Measurements from ENCODE around the gene EEF1A1.
"Not testable (repeated sequence)": the region's sequence is repeated elsewhere in the genome, so short reads cannot be mapped to it uniquely, and the experiment has no call there.

EEF1A1 gene

GRCh38 chr6:73520688-73521350 lies at the start of gene EEF1A1:
Gene EEF1A1, minus strand, starts transcription at chr6:73521032. Its CDS starts 1,006 bp downstream, at chr6:73520026.
- peak within 1 kb of the TSS; percentile 97 for H3K4me3 ChIP-seq (ENCODE audit: low read depth, low read length)

GRCh38 chr6:73569121-73569520 lies 48.3 kb upstream of the EEF1A1 start:
- no peak overlapping the region for H3K4me3 ChIP-seq (ENCODE audit: low read depth, low read length)

GRCh38 chr6:73566954-73567591 lies 46.2 kb upstream of the EEF1A1 start:
- H3K4me3 ChIP-seq (ENCODE audit: low read depth, low read length): no peak overlapping the region

- not testable (repeated sequence) for H3K4me3 ChIP-seq (ENCODE audit: low read depth, low read length)
Observed at GRCh38 chr6:73566486-73566871, 45.6 kb upstream of the EEF1A1 start.

- H3K4me3 ChIP-seq (ENCODE audit: low read depth, low read length): no peak overlapping the region
Observed at GRCh38 chr6:73565767-73566485, 45.1 kb upstream of the EEF1A1 start.

GRCh38 chr6:73564578-73565345 lies 43.9 kb upstream of the EEF1A1 start:
- no peak overlapping the region for H3K4me3 ChIP-seq (ENCODE audit: low read depth, low read length)

- no peak overlapping the region for H3K4me3 ChIP-seq (ENCODE audit: low read depth, low read length)
Observed at GRCh38 chr6:73562558-73562957, 41.7 kb upstream of the EEF1A1 start.

GRCh38 chr6:73560853-73561407 lies 40.1 kb upstream of the EEF1A1 start:
- no peak overlapping the region for H3K4me3 ChIP-seq (ENCODE audit: low read depth, low read length)

- H3K4me3 ChIP-seq (ENCODE audit: low read depth, low read length): no peak overlapping the region
Observed at GRCh38 chr6:73560182-73560732, 39.4 kb upstream of the EEF1A1 start.

GRCh38 chr6:73559399-73559794 lies 38.6 kb upstream of the EEF1A1 start:
- H3K4me3 ChIP-seq (ENCODE audit: low read depth, low read length): not testable (repeated sequence)

- H3K4me3 ChIP-seq (ENCODE audit: low read depth, low read length): no peak overlapping the region
Observed at GRCh38 chr6:73558624-73559398, 38.0 kb upstream of the EEF1A1 start.

- H3K4me3 ChIP-seq (ENCODE audit: low read depth, low read length): no peak overlapping the region
Observed at GRCh38 chr6:73556836-73557235, 36.0 kb upstream of the EEF1A1 start.

GRCh38 chr6:73555380-73555949 lies 34.6 kb upstream of the EEF1A1 start:
- H3K4me3 ChIP-seq (ENCODE audit: low read depth, low read length): not testable (repeated sequence)

GRCh38 chr6:73551115-73551514 lies 30.3 kb upstream of the EEF1A1 start:
- not testable (repeated sequence) for H3K4me3 ChIP-seq (ENCODE audit: low read depth, low read length)

- no peak overlapping the region for H3K4me3 ChIP-seq (ENCODE audit: low read depth, low read length)
Observed at GRCh38 chr6:73548458-73549446, 27.9 kb upstream of the EEF1A1 start.

- H3K4me3 ChIP-seq (ENCODE audit: low read depth, low read length): no peak overlapping the region
Observed at GRCh38 chr6:73547036-73547435, 26.2 kb upstream of the EEF1A1 start.

GRCh38 chr6:73542891-73543290 lies 22.1 kb upstream of the EEF1A1 start:
- H3K4me3 ChIP-seq (ENCODE audit: low read depth, low read length): no peak overlapping the region

- not testable (repeated sequence) for H3K4me3 ChIP-seq (ENCODE audit: low read depth, low read length)
Observed at GRCh38 chr6:73542481-73542880, 21.6 kb upstream of the EEF1A1 start.
